ENCODE measurements around the gene MYO1E. TPM values are rescaled to one million over a fixed set of nuclear protein-coding genes. Genes with fewer than 3 reads are reported as not detected.
A peak's percentile ranks its signal among the peaks of the same experiment; 100 is the strongest.

The MYO1E gene
- total RNA-seq, 1 experiment from 2014 or later, result 68.8 TPM

DNA sequence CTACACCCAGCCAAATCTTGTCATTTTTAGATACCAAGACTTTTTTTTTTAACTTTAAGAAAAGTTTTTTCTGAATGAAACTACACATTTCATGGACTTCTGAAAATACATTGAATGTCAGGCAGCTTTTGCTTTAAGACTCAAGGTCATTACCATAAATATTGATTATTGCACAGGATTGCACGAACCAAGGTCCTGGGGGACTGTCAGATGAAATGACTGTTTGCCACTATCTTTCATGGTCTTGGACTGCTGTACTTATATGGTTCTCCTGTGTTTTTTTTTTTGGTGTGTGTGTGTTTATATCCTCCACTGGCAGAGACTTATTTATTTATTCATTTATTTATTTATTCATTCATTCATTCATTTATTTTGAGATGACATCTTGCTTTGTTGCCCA lies 6.9 kb upstream of the MYO1E start:
- ATAC-seq (no peak), DNase-seq (no peak)
- ChIA-PET CTCF (no interaction called here), POLR2A (ENCODE audit: unreplicated experiment) (no interaction called here)
- no peaks in the 10 kb centered on the region for H3K36me3 ChIP-seq (ENCODE audit: low read depth, low read length)
- no peak overlapping the region for H3K27ac ChIP-seq (ENCODE audit: low read length)
- no peak overlapping the region for H3K9ac ChIP-seq (ENCODE audit: low read length)
- no peaks in the 10 kb centered on the region for H3K9me3 ChIP-seq (ENCODE audit: low read length)
- no peaks in the 10 kb centered on the region for H3F3A ChIP-seq (ENCODE audit: low read length, unreplicated experiment)
- intact Hi-C loops (cut with micrococcal nuclease), result loop anchor here (10.0 kb wide), 3 partner anchors 135 to 425 kb away; no protein-coding TSS in a partner anchor
- no peaks in the 10 kb centered on the region for H3K9me2 ChIP-seq (replicated peaks; ENCODE audit: low read length)
- no peak for TF ChIP-seq EZH2 (IDR thresholded peaks at IDR 0.05; ENCODE audit: low read length, unreplicated experiment)
- TF ChIP-seq EZH2phosphoT487 (IDR thresholded peaks at IDR 0.05; ENCODE audit: borderline replicate concordance, low read length), result no peak
- TF ChIP-seq, protein P1, sequence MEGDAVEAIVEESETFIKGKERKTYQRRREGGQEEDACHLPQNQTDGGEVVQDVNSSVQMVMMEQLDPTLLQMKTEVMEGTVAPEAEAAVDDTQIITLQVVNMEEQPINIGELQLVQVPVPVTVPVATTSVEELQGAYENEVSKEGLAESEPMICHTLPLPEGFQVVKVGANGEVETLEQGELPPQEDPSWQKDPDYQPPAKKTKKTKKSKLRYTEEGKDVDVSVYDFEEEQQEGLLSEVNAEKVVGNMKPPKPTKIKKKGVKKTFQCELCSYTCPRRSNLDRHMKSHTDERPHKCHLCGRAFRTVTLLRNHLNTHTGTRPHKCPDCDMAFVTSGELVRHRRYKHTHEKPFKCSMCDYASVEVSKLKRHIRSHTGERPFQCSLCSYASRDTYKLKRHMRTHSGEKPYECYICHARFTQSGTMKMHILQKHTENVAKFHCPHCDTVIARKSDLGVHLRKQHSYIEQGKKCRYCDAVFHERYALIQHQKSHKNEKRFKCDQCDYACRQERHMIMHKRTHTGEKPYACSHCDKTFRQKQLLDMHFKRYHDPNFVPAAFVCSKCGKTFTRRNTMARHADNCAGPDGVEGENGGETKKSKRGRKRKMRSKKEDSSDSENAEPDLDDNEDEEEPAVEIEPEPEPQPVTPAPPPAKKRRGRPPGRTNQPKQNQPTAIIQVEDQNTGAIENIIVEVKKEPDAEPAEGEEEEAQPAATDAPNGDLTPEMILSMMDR (conservative IDR thresholded peaks at IDR 0.05; ENCODE audit: low read depth, low read length), result no peak
- H3K27me3 ChIP-seq (ENCODE audit: low read length), result no peaks in the 10 kb centered on the region
- H3K79me2 ChIP-seq (ENCODE audit: low read length), result 0 out of 2 replicates have a peak, but pooled peaks cover 3% of the 10 kb centered on the region
- no peak overlapping the region for H3K4me2 ChIP-seq (ENCODE audit: low read length)
- H3K4me1 ChIP-seq (ENCODE audit: insufficient read depth, low read length), result peaks cover 8% of the 10 kb centered on the region; the same call in 1 of the 2 replicates
- no TSS peak for BruUV-seq (replicated peaks)
- H3K4me3 ChIP-seq (ENCODE audit: low read length), result no peak overlapping the region
- no peak overlapping the region for H2AFZ ChIP-seq (ENCODE audit: low read length)
- H4K20me1 ChIP-seq (ENCODE audit: low read length), result no peaks in the 10 kb centered on the region

DNA sequence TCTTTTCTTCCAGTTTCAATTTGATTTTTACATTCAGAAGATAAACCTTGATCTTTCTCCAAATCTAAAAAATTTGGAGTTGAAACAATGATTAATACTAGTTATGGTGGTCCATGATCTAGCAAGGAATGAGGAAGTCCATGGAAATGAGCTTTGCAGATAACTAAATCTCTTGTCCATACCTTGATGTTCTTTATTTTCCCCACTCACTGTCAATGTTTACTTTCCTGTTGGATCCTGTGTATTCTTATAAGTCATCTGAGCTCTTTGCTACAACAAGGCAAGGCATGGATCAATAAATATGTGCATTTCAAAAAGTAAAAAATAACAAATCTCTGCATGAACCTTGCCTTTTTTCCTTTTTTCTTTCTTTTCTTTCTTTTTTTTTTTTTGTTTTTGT lies 6.2 kb upstream of the MYO1E start:
- TF ChIP-seq EZH2 (IDR thresholded peaks at IDR 0.05; ENCODE audit: low read length, unreplicated experiment) (no peak), EZH2phosphoT487 (IDR thresholded peaks at IDR 0.05; ENCODE audit: borderline replicate concordance, low read length) (no peak)
- TF ChIP-seq, protein P1 (conservative IDR thresholded peaks at IDR 0.05; ENCODE audit: low read depth, low read length), result no peak
- Histone ChIP-seq H3K9me3 (ENCODE audit: low read length) (no peaks in the 10 kb centered on the region), H3K79me2 (ENCODE audit: low read length) (0 out of 2 replicates have a peak, but pooled peaks cover 9% of the 10 kb centered on the region), H3K27me3 (ENCODE audit: low read length) (no peaks in the 10 kb centered on the region), H4K20me1 (ENCODE audit: low read length) (no peaks in the 10 kb centered on the region), H3K36me3 (ENCODE audit: low read depth, low read length) (no peaks in the 10 kb centered on the region), H3K27ac (ENCODE audit: low read length) (no peak overlapping the region), H2AFZ (ENCODE audit: low read length) (no peak overlapping the region), H3K9ac (ENCODE audit: low read length) (no peak overlapping the region), H3K4me1 (ENCODE audit: insufficient read depth, low read length) (peaks cover 13% of the 10 kb centered on the region; the same call in 1 of the 2 replicates), H3K9me2 (replicated peaks; ENCODE audit: low read length) (no peaks in the 10 kb centered on the region), H3K4me2 (ENCODE audit: low read length) (no peak overlapping the region), H3F3A (ENCODE audit: low read length, unreplicated experiment) (no peaks in the 10 kb centered on the region), H3K4me3 (ENCODE audit: low read length) (no peak overlapping the region)
- ChIA-PET CTCF (no interaction called here), POLR2A (ENCODE audit: unreplicated experiment) (no interaction called here)
- intact Hi-C loops (cut with micrococcal nuclease), result loop anchor here (10.0 kb wide), 3 partner anchors 134 to 424 kb away; no protein-coding TSS in a partner anchor
- DNase-seq, result no peak
- no peak for ATAC-seq
- no TSS peak for BruUV-seq (replicated peaks)

DNA sequence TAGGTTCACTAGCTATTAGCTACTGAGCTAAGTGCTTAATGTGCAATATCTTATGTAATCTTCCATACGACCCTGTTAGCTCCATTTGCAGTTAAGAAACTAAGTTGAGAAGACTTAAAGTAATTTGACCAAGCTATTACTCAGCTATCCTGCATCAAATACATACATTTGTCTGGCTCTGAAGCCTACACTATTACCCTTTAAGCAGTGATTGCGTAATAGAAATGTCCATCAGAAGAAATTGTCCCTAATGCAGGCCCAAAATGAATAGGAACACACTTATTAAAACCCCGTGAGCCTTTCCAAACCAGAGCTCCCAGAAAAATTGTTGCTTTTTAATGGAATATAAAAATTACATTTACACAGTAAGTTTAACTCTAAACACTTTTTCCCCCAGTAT lies 5.3 kb upstream of the MYO1E start:
- Histone ChIP-seq H3K4me2 (ENCODE audit: low read length) (no peak overlapping the region), H3K4me1 (ENCODE audit: insufficient read depth, low read length) (peaks cover 13% of the 10 kb centered on the region; the same call in 1 of the 2 replicates), H3K9ac (ENCODE audit: low read length) (no peak overlapping the region), H4K20me1 (ENCODE audit: low read length) (no peaks in the 10 kb centered on the region), H3K9me2 (replicated peaks; ENCODE audit: low read length) (no peaks in the 10 kb centered on the region), H3K36me3 (ENCODE audit: low read depth, low read length) (no peaks in the 10 kb centered on the region), H3K27me3 (ENCODE audit: low read length) (no peaks in the 10 kb centered on the region), H3K4me3 (ENCODE audit: low read length) (no peak overlapping the region), H3F3A (ENCODE audit: low read length, unreplicated experiment) (no peaks in the 10 kb centered on the region), H3K27ac (ENCODE audit: low read length) (no peak overlapping the region), H2AFZ (ENCODE audit: low read length) (no peak overlapping the region), H3K79me2 (ENCODE audit: low read length) (peaks cover 18% of the 10 kb centered on the region; the same call in 1 of the 2 replicates), H3K9me3 (ENCODE audit: low read length) (no peaks in the 10 kb centered on the region)
- no peak for ATAC-seq
- TF ChIP-seq EZH2phosphoT487 (IDR thresholded peaks at IDR 0.05; ENCODE audit: borderline replicate concordance, low read length), result no peak
- TF ChIP-seq EZH2 (IDR thresholded peaks at IDR 0.05; ENCODE audit: low read length, unreplicated experiment), result no peak
- TF ChIP-seq, protein P1 (conservative IDR thresholded peaks at IDR 0.05; ENCODE audit: low read depth, low read length), result no peak
- POLR2A ChIA-PET (ENCODE audit: unreplicated experiment), result no interaction called here
- no TSS peak for BruUV-seq (replicated peaks)
- peak; percentile 19 for DNase-seq
- CTCF ChIA-PET, result no interaction called here
- intact Hi-C loops (cut with micrococcal nuclease), result loop anchor here (2.0 to 10.0 kb wide), 4 partner anchors 115 to 423 kb away; no protein-coding TSS in a partner anchor
